Eye (tissue), 1 donor: ENCODE measurements around the gene KRT86.
"Not testable (repeated sequence)": the region's sequence is repeated elsewhere in the genome, so short reads cannot be mapped to it uniquely, and the experiment has no call there.

ENCODE experiments used
- DNase-seq: peaks from one replicate; pipeline ENCODE4 v3.0.0-alpha.2; 2015

KRT86 gene

DNA sequence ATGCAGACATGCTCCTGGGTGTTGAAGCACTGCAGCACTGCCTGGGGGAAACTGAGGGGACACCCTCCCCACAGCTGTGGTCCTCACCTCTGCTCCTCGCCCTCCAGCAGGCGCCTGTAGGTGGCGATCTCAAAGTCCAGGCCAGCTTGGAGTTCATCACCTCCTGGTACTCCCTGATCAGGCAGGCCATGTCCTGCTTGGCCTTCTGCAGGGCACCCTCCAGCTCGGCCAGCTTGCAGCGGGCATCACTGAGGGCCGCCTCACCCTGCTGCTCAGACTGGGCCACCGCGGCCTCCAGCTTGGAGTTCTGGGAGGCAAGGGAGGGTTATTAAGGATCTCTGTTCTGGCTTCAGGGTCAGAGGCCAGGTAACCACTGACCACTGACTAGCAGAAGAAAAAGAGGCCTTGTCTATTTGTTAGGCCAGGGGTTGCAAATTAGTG lies 22.2 kb upstream of the KRT86 start:
- not testable (repeated sequence) for DNase-seq

DNA sequence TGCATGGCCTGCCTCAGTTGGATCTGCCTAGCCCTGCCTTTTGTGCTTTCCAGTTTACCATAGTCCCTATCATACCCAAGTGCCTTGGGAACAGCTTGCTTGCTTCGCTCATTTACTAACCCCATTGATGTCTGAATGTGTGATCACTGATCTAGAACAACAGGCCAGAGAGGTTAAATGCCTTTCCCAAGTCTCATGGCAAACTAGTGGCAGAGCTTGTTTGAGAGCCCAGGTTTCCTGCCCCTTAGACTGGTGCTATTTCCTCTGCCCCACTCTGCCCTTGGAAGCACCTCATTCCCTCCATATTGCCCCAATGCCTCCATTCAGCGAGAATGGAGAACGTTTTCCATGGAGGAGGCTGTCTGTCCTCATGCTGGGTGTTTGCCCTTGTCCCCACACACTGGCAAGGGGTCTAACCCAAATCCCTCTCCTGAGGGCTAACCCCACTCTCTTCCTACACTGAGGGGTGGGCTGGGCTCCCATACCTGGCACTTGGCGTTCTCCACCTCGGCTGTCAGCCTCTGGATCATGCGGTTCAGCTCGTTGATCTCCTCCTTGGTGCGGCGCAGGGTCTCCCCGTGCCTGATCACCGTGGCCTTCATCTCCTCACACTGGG lies 21.6 kb upstream of the KRT86 start:
- DNase-seq = no peak

DNA sequence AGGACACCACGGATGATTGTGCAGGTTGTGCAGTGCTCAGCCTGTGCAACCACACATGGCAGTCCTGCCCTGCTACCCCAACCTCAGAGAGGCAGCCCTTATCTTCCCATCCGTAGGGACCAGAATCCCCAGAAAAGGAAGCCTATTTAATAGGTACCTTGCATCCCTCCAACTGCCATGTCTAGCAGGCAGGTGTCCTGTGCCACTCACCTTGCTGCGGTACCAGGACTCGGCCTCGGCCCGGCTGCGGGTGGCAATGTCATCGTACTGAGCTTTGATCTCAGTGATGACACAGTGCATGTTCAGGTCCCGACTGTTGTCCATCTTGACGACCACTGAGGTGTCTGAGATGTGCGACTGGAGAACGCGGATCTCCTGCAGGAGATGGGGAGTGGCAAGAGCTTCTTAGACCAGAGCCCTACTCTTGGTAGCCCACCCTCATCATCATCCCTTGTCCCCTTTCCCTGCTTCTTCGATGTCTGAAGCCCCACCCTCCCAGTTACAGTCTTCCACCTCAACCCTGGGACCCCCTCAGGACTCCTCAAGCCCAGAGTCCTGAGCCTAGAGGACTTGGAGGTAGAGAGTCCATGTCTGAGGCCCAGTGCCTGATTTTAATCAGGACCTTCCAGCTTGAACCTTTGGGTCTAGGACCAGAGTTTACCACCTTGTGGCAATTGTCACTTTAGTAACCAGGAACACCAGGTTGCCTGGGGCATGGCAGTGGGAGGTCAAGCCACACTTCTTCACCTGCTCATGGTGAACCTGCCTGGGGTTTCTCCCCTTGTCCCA lies 20.9 kb upstream of the KRT86 start:
- no peak for DNase-seq

DNA sequence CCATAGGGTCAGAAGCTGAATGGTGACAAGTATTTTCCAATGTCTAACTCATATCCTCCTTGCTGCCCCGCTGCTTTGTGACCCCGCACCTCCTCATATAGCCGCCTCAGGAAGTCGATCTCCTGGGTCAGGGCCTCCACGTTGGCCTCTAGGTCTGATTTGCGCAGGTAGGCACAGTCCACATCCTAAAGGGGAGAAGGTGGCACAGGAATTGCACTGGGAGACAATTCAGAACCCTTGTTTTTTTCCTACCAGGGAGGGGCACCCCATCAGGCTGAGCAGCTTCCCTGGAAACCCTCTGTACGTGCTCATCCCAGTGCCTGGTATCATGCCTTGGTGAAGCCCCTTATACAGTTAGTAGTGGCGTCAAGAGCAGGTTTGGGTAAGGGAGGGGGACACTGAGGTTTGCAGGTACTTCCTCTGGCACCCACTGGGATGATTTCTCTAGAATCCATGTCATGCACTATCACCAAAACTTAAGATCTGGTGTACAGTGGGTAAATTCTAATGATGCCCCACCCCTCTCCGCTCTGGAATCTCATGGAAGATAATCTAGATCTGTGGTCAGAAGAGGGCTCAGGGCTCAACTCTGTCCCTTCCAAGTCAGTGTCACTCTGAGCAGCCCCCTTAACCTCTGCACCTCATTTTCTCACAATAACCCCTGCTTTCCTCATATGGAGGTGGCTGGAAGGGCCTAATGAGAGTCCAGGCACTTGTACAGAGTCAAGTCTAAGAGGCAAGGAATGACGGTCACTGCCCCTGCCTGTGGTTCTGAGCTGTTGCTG lies 20.1 kb upstream of the KRT86 start:
- DNase-seq = no peak

DNA sequence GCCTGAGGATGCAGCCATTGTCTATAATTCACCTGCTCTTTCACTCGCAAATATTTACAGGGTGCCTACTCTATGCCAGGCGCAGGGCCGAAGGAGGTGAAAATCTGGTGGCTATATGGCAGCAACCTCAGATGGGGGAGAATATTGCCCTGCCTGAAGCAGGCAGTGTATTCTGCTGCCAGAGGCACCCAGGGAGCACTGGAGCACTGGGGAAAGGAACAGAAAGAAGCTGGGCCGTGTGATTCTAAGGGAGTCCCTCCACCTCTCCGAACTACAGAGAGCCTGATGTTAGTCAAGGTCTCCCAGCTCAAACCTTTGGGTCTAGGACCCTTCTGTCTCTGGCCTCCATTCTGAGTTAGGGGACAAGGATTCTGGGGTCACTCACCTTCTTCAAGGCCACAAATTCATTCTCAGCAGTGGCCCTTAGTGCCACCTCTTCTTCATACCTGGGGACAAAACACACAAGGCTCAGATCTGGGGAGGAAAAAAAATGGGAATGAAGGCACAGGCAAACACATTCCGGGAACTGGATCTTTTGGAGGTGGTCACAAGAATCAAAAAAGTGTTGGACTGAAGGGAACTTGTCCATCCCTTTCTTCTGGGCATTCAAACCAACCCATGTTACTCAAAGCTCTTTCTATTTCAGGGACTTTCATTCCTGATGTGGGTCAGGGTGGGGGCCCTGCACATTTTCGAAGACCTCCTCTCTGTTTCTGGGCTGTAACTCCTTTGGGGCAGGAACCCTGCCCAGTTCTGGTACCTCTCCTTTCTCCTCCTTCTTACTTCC lies 19.3 kb upstream of the KRT86 start:
- no peak for DNase-seq

DNA sequence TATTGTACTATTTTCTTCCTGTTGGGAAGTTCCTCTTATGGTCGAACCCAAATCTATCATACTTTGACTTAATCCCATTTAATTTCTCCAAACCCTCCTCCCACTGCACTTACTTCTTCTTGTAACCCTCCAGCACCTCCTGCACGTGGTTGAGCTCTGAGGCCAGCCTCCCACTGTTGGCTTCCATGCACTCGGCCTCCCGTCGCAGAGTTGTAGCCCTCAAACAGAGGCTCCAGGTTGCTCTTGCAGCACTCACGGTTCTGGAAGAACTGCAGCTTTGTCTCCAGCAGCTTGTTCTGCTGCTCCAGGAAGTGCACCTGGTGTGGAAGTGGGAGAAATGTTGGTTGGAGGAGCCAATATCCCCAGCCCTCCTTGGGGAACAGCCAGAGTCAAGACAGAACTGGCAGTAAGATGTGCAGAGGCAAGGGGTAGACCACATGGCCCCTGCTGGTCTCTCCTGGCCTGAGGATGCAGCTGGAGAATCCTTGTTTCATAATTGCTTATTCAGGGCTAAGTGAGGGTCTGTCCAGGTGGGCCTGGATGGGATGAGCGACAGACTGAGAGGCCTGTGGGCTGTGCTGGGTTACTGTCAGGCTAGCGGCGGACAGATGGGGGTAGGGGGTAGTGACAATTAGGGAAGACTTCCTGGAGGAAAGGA lies 18.4 kb upstream of the KRT86 start:
- no peak for DNase-seq

DNA sequence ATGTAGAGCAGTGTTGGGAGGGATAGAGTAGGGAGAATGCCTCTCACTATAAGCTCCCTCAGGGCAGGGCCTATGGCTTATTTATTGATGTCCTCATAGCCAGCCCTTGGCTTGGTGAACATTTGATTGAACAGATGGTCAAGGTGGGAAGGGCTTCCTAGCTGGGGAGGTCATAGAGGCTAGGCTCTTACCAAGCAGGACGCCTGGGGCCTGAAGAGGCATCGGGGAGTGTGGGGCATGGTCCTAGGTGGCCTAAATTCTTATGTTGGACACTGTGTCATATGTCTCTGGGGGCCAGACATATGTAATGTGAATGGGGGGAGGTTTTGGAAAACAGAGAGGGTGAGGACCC lies 17.9 kb upstream of the KRT86 start:
- no peak for DNase-seq

DNA sequence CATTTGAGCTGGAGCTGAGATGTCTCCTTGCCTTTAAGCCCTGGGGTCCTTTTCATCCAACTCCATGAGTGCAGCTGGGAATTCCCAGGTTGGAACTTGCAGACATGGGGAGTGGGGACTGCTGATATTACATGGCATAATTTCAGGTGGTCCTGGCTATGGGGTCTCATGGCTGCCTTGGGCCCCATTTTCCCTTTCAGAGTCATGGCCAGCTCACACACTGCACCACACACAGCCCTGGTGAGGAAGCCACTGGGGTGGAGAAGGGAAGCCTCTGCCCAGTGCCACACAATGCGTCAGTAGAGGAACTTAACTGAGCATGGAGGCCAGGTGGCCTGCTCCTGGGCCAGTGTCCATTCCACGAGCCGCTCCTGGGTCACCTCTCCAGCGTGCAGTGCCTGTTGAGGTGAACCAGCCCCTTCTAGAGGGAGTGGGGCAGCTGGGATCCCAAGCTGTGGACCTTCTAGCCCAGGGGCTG lies 17.3 kb upstream of the KRT86 start:
- no peak for DNase-seq

DNA sequence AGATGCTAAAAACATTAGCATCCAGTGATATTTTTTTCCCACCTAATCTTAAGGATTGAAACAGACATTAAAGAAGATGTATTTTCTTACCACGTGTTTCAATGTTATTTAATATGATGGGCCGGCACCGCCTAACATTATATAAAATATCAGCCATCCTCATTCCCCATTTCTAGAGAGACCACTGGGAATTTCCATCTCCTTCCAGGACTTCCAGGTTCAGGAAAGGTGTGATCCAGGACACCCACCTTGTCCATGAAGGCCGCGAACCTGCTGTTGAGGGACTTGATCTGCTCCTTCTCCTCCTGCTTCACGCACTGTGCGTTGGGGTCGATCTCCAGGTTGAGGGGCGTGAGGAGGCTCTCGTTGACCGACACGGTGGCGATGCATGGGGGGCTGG lies 16.5 kb upstream of the KRT86 start:
- DNase-seq = not testable (repeated sequence)

DNA sequence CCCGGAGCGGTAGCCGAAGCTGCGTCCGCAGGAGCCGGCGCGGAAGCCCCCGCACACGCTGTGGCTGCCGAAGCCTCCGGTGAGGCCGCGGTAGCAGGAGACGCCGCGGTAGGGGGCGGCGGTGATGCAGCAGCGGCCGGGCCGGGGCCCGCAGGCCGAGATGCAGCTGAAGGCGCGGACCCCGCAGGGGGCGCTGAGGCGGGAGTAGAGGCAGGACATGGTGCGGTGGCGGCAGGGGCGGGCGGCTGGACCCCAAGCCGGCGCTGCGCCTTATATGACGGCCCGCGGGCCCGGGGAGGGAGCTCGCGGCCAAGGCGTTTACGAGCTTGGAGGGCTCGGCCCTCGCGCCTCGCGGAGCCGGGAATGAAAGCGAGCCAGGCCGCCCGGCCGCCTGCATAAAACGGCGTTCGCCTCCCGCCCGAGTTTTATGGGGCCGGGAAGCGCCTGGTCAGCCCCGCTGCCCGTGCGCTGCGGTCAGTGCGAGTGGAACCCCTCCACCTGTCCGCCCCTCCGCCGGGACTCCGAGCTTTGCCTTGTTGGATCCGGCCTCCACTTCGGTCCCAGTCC lies 16.0 kb upstream of the KRT86 start:
- peak; percentile 72 for DNase-seq

DNA sequence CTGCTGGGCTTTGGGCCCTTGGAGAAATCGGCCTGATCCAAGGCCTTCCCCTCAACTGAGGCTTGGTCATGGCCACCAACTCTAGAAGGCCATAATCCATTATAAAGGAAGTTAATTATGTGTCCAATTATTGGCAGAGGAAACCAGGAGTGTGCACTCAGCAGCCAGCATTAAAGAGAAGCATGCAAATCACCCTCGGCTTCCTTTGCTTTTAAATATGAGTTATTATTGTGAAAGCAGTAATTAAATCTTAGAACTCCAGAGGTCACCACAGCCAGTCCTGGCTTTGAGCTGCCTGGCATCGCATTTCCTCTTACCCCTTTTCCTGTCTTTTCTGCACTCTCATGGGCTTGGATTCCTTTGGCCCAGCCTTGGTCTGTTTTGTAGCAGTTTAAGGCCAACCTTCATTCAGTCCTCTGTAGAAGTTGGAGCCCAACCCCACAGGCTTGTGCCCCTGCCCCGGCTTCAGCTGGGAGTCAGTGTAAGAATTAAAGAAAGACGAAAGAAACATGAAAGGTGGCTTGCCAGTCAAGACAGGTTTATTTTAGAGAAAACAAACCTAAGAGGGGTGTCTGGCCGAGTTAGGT lies 14.7 kb upstream of the KRT86 start:
- no peak for DNase-seq

DNA sequence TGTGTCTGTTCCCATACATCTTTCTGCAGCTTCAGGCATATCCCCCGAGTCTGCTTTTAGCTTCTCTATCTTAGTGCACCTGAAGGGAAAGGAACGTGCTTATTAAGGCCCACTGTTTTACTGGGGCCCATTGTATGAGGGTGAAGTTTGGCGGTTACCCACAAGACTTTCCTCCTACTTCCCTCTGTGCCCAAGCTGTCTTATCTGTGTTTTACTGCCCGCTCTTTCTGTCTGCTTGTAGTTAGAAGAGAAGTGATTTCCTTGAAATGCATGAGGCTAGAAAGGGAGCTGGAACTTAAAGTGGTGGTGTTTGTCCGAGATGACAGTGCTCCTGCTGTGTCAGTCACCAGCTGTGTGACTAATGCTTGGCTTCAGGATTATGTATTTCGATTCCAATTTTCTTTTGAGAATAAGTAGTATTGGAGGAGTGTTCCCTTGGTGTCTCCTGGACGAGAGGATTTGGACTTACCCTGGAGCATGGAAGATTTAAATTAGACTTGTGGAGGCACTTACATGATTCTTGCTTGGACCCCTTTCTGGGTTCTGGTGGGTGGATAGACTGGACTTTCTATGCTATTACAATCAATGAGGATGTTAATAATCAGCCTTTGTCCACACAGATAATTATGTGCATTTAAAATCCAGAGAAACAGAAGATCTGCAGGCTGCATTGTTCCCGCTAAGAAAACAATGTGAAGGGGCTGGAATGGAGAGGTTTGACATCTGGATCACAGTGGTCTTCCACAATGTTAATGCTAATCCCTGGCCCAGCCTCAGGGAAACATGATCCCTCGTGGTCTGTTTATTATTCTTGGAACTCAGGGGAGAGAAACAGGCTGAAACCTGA lies 13.9 kb upstream of the KRT86 start:
- DNase-seq = no peak

DNA sequence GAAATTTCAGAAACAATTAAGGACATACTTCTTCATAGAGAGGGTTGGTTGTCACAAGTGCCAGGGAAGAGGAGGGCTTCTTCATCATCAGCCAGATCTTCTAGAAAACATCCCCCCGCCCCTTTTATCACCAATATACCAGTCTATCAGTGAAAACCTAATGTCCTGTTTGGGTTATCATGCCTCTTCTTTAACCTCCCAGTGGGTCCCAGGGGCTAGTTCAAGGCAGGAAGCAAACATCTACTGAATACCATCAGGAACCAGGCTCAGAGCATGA lies 13.3 kb upstream of the KRT86 start:
- no peak for DNase-seq

DNA sequence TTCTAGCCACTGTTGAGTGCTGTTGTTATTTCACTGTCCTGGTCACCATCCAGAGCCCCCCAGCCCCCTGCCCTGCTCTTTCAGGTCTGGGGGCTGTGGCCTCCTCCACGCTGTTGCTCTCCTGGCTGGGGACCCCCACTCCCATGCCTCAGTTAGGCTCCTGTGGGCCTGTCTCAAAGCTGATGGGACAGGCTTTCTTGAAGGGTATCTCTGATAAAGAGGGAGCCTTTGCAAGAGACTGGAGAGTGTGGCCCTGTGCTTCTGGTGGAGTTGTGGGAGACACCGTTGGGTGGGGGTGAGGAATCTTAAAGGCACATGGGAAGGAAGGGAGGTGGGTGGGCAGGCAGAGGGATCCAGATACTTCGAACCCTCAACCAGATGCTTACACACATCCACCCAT lies 12.2 kb upstream of the KRT86 start:
- DNase-seq = no peak

DNA sequence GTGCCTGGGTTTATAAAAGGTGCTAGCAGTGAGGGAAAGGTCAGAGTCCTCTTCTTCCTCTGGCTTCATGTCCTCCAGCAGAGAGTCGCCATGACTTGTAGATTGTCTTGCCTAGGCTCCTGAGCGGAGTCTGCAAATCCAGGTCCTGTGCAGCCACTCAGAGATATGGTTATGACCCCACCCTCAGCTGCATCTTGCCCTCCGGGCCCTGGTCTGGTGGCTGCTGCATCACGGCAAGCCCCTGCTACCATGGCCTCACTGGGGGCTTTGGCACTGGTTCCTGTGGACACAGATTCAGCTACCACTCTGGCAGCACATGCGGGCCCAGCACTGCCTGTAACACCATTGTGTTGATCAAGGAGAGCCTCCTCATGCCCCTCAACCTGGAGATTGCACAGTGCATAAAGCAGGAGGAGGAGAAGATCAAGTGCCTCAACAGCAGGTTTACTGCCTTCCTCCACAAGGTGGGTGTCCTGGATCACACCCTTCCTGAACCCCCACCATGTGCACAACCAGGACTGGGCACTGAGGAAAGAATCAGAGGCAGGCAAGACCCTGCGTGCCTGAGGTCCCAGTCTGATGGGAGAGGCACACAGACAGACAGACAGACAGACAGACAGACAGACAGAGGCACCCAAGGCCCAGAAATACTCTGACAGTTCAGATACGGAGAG lies 10.5 kb upstream of the KRT86 start:
- no peak for DNase-seq

DNA sequence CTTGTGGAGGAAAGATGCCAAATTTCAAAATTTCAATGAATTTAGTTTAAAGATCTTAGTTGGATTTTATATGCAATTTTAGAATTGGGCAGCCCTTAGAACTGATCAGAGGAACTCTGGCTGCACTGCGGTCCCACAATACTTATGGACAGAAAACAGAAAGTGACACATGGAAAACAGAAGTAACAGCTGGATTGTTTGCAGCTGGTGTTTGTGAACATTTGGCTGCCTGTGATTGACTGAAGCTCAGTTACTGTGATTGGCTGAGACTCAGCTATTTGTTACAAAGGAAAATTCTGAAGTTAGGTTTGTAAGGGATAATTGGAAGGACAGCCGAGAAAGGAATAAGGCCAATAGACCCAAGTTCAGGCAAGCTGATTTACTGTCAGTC lies 10.0 kb upstream of the KRT86 start:
- no peak for DNase-seq

DNA sequence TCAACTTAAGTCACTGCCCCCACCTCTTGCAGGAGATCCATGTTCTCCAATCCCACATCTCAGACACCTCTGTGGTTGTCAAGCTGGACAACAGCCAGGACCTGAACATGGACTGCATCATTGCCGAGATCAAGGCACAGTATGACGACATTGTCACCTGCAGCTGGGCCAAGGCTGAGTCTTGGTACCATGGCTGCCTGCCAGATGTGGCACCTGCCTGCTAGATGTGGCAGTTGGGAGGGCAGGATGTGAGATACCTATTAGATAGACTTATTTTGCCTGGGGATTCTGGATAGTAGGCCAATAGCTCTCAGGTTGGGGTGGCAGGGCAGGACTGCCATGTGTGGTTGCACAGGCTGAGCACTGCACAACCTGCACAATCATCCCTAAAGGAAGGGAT lies 7.9 kb upstream of the KRT86 start:
- no peak for DNase-seq

DNA sequence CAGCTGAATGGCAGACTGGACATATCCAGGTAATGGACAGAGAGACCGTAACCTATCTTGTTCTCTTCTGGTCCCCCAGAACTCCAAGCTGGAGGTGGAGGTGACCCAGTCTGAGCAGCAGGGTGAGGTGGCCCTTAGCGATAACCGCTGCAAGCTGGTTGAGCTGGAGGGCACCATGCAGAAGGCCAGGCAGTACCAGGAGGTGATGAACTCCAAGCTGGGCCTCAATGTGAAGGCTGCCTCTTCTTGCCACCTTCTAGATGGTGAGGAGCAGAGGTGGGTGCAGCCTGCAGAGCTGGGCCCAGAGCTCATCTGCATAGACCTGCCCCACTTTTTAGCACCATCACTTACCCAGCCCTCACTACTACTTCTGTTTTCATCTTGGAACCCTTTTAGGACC lies 7.2 kb upstream of the KRT86 start:
- no peak for DNase-seq

DNA sequence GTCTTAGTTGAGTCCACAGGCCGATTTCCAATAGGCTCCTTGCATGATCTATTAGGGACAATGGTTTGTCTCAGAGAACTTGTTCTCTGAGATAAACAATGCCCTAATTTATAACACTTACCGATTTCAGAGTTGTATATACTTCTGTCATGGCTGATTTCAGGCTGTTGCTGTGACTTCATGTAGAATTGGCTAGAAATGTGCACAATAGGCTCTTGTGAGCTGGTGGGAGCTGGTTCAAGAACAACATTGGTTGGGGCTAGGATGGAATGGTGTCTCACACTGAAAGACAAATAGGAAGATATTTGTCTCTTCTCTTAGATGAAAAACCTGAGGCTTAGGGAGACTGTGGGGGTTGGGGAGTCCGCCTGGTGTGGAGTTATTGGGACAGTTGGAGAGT lies 6.7 kb upstream of the KRT86 start:
- no peak for DNase-seq

DNA sequence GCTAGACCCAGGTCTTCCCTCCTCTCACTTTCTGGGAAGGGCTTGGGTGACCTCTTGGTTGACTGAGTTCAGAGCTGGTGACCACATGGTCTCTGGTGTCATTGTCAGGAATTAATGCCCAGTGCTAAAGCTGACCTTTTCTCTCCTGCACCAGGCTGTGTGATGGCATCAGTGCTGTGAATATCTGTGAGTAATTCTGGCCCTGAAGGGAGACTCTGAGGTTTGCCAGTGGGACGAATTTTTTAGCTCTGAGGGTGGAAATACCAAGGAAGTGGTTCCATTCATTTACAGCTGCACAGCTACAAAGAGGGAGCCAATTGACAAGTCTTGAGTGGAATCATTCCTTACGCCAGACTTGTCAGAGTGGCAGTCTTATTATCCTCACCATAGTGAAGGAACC lies 6.2 kb upstream of the KRT86 start:
- no peak for DNase-seq
